WTC11 (cell line): ENCODE data around the gene PPP4C. TPM values are rescaled to one million over a fixed set of nuclear protein-coding genes. Genes with fewer than 3 reads are reported as not detected.

ENCODE experiments used
- ATAC-seq: fragments of 200-7000 bp; cut with Tn5 transposase; 2 replicates; pipeline ENCODE4 v1.10.0; 2021; ENCODE audit warnings: mild to moderate bottlenecking, moderate library complexity
- CTCF ChIA-PET: fragments of 300-600 bp; sonication (Branson Sonifier 250); formaldehyde crosslinking; loops from one replicate; lab custom pipeline; 2021; ENCODE audit warnings: antibody characterized with exemption; lab: Charles Lee
- POLR2A ChIA-PET: fragments of 350-600 bp; sonication (Branson Sonifier 250); formaldehyde crosslinking; loops from one replicate; lab custom pipeline; 2021; ENCODE audit warnings: antibody characterized with exemption; lab: Charles Lee
- DNase-seq: peaks from one replicate; pipeline ENCODE4 v3.0.0; 2021; ENCODE audit warnings: low spot score
- H3K27ac Mint-ChIP-seq: 2 replicates; pipeline ENCODE4 v1.8.0; 2021; ENCODE audit warnings: mixed read lengths
- H3K27me3 Mint-ChIP-seq: 2 replicates; pipeline ENCODE4 v1.8.0; 2021; ENCODE audit warnings: low read depth, mild to moderate bottlenecking, moderate library complexity, mixed read lengths
- H3K36me3 Mint-ChIP-seq: 2 replicates; pipeline ENCODE4 v1.8.0; 2021; ENCODE audit warnings: mixed read lengths
- H3K4me1 Mint-ChIP-seq: 2 replicates; pipeline ENCODE4 v1.8.0; 2022; ENCODE audit warnings: mixed read lengths
- H3K4me3 Mint-ChIP-seq: 2 replicates; pipeline ENCODE4 v1.8.0; 2021; ENCODE audit warnings: mild to moderate bottlenecking, moderate library complexity, mixed read lengths
- H3K9me3 Mint-ChIP-seq: 2 replicates; pipeline ENCODE4 v1.8.0; 2021; ENCODE audit warnings: mixed read lengths
- AR ChIP-seq: fragments of 250-450 bp; sonication (Bioruptor Pico); IDR thresholded peaks from 2 replicates; pipeline ENCODE4 v1.9.0; 2021; ENCODE audit warnings: mild to moderate bottlenecking
- EMX1 ChIP-seq: fragments of 250-450 bp; sonication (Bioruptor Pico); IDR thresholded peaks from 2 replicates; pipeline ENCODE4 v1.8.0; 2021; ENCODE audit warnings: mild to moderate bottlenecking
- ESRRA ChIP-seq: sonication (generic); formaldehyde crosslinking; IDR thresholded peaks from 2 replicates; pipeline ENCODE4 v1.8.1; 2022; ENCODE audit warnings: mild to moderate bottlenecking, missing genetic modification reagents, borderline replicate concordance
- GABPB1 ChIP-seq: sonication (generic); formaldehyde crosslinking; IDR thresholded peaks from 2 replicates; pipeline ENCODE4 v1.8.1; 2023; ENCODE audit warnings: mild to moderate bottlenecking, missing genetic modification reagents
- GRHL2 ChIP-seq: fragments of 250-450 bp; sonication (Bioruptor Pico); IDR thresholded peaks from 2 replicates; pipeline ENCODE4 v1.8.0; 2022; ENCODE audit warnings: mild to moderate bottlenecking, moderate library complexity; ENCODE audit not compliant: insufficient replicate concordance, severe bottlenecking
- PREB ChIP-seq: sonication (generic); formaldehyde crosslinking; IDR thresholded peaks from 2 replicates; pipeline ENCODE4 v1.8.1; 2022; ENCODE audit warnings: mild to moderate bottlenecking, missing genetic modification reagents, moderate library complexity, borderline replicate concordance
- PRRX2 ChIP-seq: fragments of 250-450 bp; sonication (Bioruptor Pico); IDR thresholded peaks from 2 replicates; pipeline ENCODE4 v1.8.0; 2021; ENCODE audit warnings: mild to moderate bottlenecking
- STAT6 ChIP-seq: sonication (generic); formaldehyde crosslinking; conservative IDR thresholded peaks from 2 replicates; pipeline ENCODE4 v1.8.1; 2023; ENCODE audit warnings: mild to moderate bottlenecking, low read depth, missing genetic modification reagents, moderate library complexity
- TCF7 ChIP-seq: sonication (generic); formaldehyde crosslinking; IDR thresholded peaks from 2 replicates; pipeline ENCODE4 v1.8.0; 2022; ENCODE audit warnings: mild to moderate bottlenecking, low read depth, missing genetic modification reagents, moderate library complexity
- TEAD1 ChIP-seq: sonication (generic); formaldehyde crosslinking; IDR thresholded peaks from 2 replicates; pipeline ENCODE4 v1.8.0; 2022; ENCODE audit warnings: mild to moderate bottlenecking, missing genetic modification reagents
- USF2 ChIP-seq: sonication (generic); formaldehyde crosslinking; IDR thresholded peaks from 2 replicates; pipeline ENCODE4 v1.8.1; 2023; ENCODE audit warnings: mild to moderate bottlenecking, missing genetic modification reagents, moderate library complexity
- ZNF532 ChIP-seq: fragments of 250-450 bp; sonication (Bioruptor Pico); IDR thresholded peaks from 2 replicates; pipeline ENCODE4 v1.9.0; 2021; ENCODE audit warnings: mild to moderate bottlenecking, borderline replicate concordance
- total RNA-seq: library from RNA; stranded (reverse); gene quantifications from 3 replicates; pipeline ENCODE4 v1.2.3, GENCODE V29; 2021

The PPP4C gene
- total RNA-seq, 1 experiment from 2014 or later, result 164 TPM

- no peak for TF ChIP-seq EMX1 (CRISPR knock-in tag)
- TF ChIP-seq ZNF532 (CRISPR knock-in tag), result no peak
- TF ChIP-seq GABPB1 (CRISPR knock-in tag), result no peak
- no peak for TF ChIP-seq GRHL2 (CRISPR knock-in tag)
- TF ChIP-seq, all 79 proteins: peak for 0
- Mint-ChIP-seq H3K27ac (no peak overlapping the region), H3K9me3 (no peaks in the 10 kb centered on the region), H3K36me3 (0 out of 2 replicates have a peak, but pooled peaks cover 3% of the 10 kb centered on the region), H3K27me3 (peaks cover 24% of the 10 kb centered on the region), H3K4me1 (peaks cover 5% of the 10 kb centered on the region), H3K4me3 (peak overlapping the region; percentile 81)
- DNase-seq (peak; percentile 57), ATAC-seq (peak; percentile 58)
- ChIA-PET CTCF (interaction anchor here (1.2 to 2.9 kb wide), 3 partner anchors 10 to 31 kb away, joined by 3 to 27 read pairs (median 8); partner anchors contain the start of gene TBX6), POLR2A (no interaction called here)
Observed at GRCh38 chr16:30122604-30123160, 46.9 kb downstream of the PPP4C start.

GRCh38 chr16:30124985-30125379 is 49.2 kb downstream of the PPP4C start:
- DNase-seq (no peak), ATAC-seq (no peak)
- POLR2A ChIA-PET, result no interaction called here
- no peak overlapping the region for H3K27ac Mint-ChIP-seq
- peaks cover 33% of the 10 kb centered on the region for H3K27me3 Mint-ChIP-seq
- TF ChIP-seq TEAD1 (CRISPR knock-in tag), result no peak
- no peak for TF ChIP-seq PRRX2 (CRISPR knock-in tag)
- TF ChIP-seq STAT6 (CRISPR knock-in tag), result no peak
- TF ChIP-seq TCF7, result no peak
- TF ChIP-seq AR (CRISPR knock-in tag), result no peak
- no peak for TF ChIP-seq PREB (CRISPR knock-in tag)
- TF ChIP-seq USF2 (CRISPR knock-in tag), result no peak
- TF ChIP-seq ESRRA (CRISPR knock-in tag), result no peak
- no peaks in the 10 kb centered on the region for H3K9me3 Mint-ChIP-seq
- H3K36me3 Mint-ChIP-seq, result no peaks in the 10 kb centered on the region
- peaks cover 5% of the 10 kb centered on the region for H3K4me1 Mint-ChIP-seq
- H3K4me3 Mint-ChIP-seq, result no peak overlapping the region
- CTCF ChIA-PET, result interaction anchor here (1.5 to 4.3 kb wide), 3 partner anchors 13 to 285 kb away, joined by 4 to 40 read pairs (median 10); partner anchors contain the start of genes GDPD3 and TBX6
